Activated CD8-positive, alpha-beta memory T cell treated with anti-CD3 and anti-CD28 coated beads, Interleukin-2, amount 50 U/mL, for 24 hours (primary cell): ENCODE results near the gene BICRA.
"Not testable (repeated sequence)": the region's sequence is repeated elsewhere in the genome, so short reads cannot be mapped to it uniquely, and the experiment has no call there.

Experiments used
- DNase-seq: peaks from one replicate; pipeline ENCODE4 v3.0.0-alpha.2; 2020; ENCODE audit errors: extremely low read depth

Gene BICRA

DNA sequence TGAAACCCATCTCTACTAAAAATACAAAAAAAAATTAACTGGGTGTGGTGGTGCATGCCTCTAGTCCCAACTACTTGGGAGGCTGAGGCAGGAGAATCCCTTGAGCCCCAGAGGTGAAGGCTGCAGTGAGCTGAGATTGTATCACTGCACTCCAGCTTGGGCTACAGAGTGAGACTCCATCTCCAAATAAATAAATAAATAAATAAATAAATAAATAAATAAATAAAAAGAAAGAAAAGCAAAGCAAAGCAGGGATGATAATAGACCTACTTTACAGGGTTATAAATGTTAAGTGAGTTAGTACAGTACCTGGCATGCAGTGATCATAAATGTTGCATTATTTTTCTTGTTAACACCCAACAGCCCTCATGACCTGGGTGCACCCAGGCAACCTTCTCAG lies 105.9 kb downstream of the BICRA start:
- not testable (repeated sequence) for DNase-seq

- DNase-seq = no peak
Observed at GRCh38 chr19:47716270-47716937, 107.5 kb downstream of the BICRA start.

DNA sequence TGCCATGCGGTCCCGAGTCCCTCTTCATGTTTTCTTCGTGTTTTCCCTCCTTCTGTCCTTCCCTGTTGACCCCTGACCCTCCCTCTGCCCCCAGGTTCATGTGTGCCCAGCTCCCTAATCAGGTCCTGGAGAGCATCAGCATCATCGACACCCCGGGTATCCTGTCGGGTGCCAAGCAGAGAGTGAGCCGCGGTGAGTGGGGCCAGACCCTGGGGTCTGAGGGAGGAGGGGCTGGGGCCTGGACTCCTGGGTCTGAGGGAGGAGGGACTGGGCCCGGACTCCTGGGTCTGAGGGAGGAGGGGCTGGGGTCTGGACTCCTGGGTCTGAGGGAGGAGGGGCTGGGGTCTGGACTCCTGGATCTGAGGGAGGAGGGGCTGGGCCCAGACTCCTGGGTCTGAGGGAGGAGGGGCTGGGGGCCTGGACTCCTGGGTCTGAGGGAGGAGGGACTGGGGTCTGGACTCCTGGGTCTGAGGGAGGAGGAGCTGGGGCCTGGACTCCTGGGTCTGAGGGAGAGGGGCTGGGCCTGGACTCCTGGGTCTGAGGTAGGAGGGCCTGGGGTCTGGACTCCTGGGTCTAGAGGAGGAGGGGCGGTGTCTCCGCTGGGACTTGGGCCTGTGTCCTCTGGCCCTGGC lies 109.6 kb downstream of the BICRA start:
- not testable (repeated sequence) for DNase-seq

GRCh38 chr19:47719047-47719859 lies 110.3 kb downstream of the BICRA start:
- DNase-seq = no peak

DNA sequence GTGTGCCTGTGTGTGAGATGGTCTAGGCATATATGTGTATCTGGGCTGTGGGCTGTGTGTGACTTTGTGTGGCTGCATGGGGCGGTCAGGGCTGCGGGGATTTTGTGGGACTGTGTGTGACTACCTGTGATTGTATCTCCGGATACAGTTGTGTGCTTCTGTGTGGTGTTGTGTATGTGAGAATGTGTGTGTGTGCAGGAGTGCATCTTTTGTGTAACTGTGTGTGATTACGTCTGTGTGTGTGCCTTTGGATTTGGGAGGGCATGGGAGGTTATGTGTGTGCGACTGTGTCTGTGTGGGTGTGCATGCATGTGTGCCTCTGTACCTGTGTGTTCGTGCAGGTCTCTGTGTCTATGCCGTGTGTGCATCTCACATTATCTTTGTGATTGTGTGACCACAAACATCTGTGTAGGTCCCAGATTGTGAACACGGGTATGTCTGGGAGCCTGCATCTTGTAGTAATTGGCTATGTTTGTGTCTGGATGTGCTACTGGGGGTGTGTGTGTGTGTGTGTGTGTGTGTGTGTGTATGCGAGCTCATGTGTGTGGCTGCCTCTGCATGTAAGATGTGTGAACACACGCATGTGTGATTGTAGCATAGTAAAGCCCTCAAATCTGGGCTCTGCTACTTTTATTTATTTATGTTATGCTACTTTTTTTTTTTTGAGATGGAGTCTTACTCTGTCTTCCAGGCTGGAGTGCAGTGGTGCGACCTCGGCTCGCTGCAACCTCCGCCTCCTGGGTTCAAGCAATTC lies 111.9 kb downstream of the BICRA start:
- no peak for DNase-seq

DNA sequence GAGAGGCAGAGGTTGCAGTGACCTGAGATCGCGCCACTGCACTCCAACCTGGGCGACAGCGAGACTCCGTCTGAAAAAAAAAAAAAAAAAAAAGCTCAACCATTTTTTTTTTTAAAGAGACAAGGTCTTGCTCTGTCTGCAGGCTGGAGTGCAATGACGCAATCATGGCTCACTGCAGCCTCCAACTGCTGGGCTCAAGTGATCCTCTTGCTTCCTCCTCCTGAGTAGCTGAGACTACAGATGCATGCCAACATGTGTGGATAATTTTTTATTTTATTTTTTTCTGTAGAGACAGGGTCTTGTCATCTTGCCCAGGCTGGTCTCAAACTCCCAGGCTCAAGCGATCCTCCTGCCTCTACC lies 114.6 kb downstream of the BICRA start:
- no peak for DNase-seq

GRCh38 chr19:47725759-47726401 lies 116.9 kb downstream of the BICRA start:
- no peak for DNase-seq

- DNase-seq = no peak
Observed at GRCh38 chr19:47726467-47726866, 117.5 kb downstream of the BICRA start.

DNA sequence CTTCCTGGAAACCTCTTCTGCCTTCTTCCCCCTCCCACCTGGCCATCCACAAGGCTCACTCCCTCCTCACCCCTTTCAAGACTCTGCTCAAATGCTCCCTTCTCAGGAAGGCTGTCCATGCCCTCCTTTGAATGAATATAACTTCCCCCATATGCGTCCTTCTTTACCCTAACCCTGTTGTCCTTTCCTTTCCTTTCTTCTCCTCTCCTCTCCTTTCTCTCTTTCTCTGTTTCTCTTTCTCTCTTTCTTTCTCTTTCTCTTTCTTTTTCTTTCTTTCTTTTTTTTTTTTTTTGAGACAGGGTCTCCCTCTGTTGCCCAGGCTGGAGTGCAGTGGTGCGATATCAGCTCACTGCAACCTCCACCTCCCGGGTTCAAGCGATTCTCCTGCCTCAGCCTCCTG lies 119.4 kb downstream of the BICRA start:
- not testable (repeated sequence) for DNase-seq

DNA sequence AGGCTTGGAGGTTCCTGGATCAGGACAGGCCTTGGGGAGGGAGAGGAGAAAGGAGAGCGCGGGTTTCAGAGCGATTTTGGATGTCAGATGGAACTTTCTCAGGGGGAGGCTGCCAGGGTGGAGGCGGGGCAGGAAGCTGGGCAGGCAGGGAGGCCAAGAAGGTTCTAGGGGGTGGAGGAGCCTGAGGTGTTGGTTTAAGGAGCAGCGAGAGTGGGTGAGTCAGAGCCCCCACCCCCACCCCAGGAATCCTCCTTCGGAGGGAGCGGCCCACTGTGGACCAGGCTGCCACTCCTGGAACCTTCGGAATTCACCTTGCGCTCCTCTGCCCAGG lies 120.5 kb downstream of the BICRA start:
- no peak for DNase-seq

GRCh38 chr19:47729799-47730520 lies 121.0 kb downstream of the BICRA start:
- DNase-seq = no peak

GRCh38 chr19:47730521-47730889 lies 121.6 kb downstream of the BICRA start:
- no peak for DNase-seq

- DNase-seq = no peak
Observed at GRCh38 chr19:47730910-47731309, 122.0 kb downstream of the BICRA start.

GRCh38 chr19:47735131-47735530 lies 126.2 kb downstream of the BICRA start:
- DNase-seq = no peak

GRCh38 chr19:47740866-47741519 lies 132.1 kb downstream of the BICRA start:
- no peak for DNase-seq

- DNase-seq = no peak
Observed at GRCh38 chr19:47741544-47742140, 132.7 kb downstream of the BICRA start.

GRCh38 chr19:47742634-47743033 lies 133.7 kb downstream of the BICRA start:
- no peak for DNase-seq

DNA sequence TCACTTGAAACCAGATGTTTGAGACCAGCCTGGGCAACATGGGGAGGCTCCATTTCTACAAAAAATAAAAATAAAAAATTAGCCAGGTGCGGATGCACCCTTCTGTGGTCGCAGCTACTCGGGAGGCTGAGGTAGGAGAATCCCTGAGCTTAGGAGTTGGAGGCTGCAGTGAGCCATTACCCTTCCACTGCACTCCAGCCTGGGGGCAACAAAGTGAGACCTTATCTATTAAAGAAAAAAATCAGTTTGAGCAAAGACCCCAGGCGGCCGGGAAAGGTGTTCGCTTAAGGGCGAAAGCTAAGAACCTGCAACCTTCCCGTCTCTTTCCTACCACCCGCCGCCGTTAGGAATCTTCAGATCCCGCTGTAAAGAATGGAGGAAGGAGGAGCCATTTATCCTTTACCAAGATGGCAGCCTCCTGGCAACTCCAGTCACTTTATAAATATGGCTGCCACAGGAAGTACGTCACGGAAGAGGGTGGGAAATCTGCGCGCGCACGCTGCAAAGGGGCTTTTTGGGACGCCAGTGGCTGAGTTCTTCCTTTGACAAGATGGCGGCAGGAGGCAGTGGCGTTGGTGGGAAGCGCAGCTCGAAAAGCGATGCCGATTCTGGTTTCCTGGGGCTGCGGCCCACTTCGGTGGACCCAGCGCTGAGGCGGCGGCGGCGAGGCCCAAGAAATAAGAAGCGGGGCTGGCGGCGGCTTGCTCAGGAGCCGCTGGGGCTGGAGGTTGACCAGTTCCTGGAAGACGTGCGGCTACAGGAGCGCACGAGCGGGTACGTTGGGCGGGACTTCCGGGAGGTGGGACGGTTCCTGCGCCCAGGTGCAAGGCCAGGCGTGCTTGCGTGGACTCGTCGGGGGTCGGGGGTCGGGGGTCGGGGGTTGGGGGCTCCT lies 136.3 kb downstream of the BICRA start, which contains the start of gene NOP53:
NOP53 (plus strand) TSS at position 537 of the 892 bp plus-strand sequence; CDS start at position 551, 14 bp downstream.
- peak; percentile 94 for DNase-seq

GRCh38 chr19:47746129-47746528 lies 137.2 kb downstream of the BICRA start:
- not testable (repeated sequence) for DNase-seq
